Cardiac fibroblast (primary cell): ENCODE data around the gene PPP2R2B.

Experiments used
- DNase-seq, 2 donors: peaks; one replicate each; pipeline versions ENCODE4 v3.0.0 to v3.0.0-alpha.2; 2010; ENCODE audit warnings: low read depth in 2 of 2
- H3K4me3 ChIP-seq, 2 donors: replicated peaks in 1 of 2; 1 replicate in 1 of 2; 2 replicates in 1 of 2; pipeline ENCODE4 v1.5.1; 2011; ENCODE audit warnings: low read depth in 2 of 2, low read length in 2 of 2, mild to moderate bottlenecking in 2 of 2, moderate library complexity in 1 of 2
- TF ChIP-seq, protein P1 (sequence below): IDR thresholded peaks from one replicate; pipeline ENCODE4 v1.5.1; 2011; ENCODE audit warnings: low read depth, mild to moderate bottlenecking, low read length, inconsistent platforms

PPP2R2B gene

DNA sequence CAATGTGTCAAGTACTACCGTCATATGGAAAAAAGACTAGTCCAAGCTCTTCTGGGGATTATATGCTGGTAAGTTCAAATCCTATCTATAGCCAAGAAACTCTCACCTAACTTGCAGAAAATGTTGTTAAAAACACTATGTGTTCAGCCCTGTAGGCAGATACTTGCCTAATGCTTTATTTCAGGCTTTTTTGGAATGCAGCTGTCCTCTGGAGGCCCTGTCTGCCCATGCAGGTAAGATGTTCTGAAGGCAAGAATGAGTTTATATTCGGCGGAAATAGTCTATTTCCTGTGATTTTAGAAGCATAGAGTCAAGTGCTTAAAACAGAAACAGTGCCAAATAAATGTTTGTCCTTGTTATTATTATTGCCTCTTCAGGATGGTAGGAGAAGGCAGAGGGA is 34.3 kb upstream of the PPP2R2B start:
- DNase-seq, result no peak
- H3K4me3 ChIP-seq, result no peak overlapping the region
- TF ChIP-seq, protein P1, sequence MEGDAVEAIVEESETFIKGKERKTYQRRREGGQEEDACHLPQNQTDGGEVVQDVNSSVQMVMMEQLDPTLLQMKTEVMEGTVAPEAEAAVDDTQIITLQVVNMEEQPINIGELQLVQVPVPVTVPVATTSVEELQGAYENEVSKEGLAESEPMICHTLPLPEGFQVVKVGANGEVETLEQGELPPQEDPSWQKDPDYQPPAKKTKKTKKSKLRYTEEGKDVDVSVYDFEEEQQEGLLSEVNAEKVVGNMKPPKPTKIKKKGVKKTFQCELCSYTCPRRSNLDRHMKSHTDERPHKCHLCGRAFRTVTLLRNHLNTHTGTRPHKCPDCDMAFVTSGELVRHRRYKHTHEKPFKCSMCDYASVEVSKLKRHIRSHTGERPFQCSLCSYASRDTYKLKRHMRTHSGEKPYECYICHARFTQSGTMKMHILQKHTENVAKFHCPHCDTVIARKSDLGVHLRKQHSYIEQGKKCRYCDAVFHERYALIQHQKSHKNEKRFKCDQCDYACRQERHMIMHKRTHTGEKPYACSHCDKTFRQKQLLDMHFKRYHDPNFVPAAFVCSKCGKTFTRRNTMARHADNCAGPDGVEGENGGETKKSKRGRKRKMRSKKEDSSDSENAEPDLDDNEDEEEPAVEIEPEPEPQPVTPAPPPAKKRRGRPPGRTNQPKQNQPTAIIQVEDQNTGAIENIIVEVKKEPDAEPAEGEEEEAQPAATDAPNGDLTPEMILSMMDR, result no peak

DNA sequence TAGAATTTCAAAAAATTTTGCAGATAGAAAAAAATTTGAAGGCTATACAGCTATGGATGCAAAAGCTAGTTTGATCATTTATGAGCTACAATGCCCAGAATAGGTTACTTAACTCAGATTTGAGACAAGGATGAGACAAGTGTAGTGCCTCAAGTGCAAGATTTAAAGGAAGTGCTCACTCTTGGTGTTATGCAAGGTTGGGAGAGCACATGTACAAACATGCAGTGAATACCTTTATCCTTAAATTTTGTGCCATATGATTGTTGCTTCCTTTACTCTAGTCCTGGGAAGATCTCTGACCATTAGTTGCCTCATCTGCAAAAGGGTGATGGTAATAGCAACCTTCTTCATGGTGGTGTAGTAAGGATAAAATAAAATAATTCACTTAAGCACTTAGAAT is 31.7 kb upstream of the PPP2R2B start:
- no peak for DNase-seq
- no peak overlapping the region for H3K4me3 ChIP-seq
- TF ChIP-seq, protein P1, result no peak

DNA sequence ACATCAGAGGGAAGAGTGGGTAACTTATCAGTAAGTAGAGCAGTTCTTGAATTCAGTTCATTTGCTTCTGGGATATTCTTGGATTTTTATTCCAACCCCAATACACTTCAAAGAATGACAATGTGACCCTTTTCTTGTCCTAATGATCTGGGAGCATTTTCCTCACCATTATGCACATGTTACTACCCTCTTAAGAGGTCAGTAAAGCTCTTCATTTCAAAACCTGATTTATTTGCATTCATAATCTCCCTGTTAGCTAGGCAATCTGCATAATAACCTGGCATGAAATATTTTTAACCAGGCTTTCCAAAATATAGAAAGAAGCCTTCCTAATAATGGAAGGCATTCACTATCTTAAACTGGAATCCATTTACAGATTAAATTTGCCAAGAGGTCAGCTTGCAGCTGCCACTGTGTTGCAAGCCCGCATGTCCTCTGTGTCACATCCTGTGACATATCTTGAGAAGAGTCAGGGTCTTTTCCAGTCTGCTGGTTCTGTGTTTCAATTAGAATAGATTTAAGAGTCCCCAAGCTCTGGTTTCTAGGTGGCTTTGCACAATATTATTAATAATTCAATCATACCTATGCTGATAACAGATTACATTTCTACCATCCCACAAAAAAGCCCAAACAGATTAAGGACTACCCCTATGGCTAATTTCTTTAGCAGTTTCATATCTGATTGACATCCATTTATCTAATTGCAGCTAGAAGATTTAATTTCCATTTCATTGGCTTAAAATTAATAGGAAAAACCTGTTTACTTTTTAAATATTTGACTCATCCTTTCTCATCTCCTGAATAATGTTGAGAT is 30.9 kb upstream of the PPP2R2B start:
- no peak for DNase-seq
- H3K4me3 ChIP-seq, result no peak overlapping the region
- TF ChIP-seq, protein P1, result no peak

DNA sequence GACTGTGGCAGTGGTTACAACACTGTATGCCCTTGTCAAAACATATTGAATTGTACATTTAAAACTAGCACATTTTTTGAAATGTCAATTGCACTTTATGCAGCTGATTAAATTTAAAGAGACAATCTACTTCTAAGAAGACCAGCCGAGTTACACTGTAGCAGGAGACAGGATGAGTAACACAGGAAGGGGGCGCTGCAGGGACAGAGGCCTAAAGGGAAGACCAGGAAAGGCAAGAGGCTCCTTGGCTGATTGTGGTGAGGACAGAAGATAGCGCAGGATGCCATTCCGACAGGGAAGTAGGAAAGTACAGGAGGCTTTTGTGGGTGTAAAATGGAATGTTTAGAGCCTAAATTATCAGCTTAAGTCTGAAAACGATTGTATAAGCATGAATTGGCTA is 28.2 kb upstream of the PPP2R2B start:
- no peak overlapping the region for H3K4me3 ChIP-seq
- DNase-seq, result peak in 1 of 2 donors; percentile 22
- TF ChIP-seq, protein P1, result no peak

DNA sequence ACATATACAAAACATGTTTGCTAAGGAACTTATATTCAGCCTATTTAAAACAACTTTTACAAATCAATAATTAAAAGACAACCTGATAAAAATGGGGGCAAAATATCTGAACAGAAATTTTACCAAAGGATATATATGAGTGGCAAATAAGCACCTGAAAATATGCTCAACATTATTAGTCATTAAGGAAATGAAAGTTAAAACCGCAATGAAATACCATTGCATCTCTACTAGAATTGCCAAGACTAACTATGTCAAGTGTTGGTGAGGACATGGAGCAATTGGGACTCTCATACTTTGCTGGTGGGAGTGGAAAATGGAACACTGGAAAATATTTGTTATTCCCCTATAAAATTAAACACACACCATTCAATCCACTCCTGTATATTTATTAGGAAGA is 26.3 kb upstream of the PPP2R2B start:
- H3K4me3 ChIP-seq, result no peak overlapping the region
- DNase-seq, result no peak
- TF ChIP-seq, protein P1, result no peak

DNA sequence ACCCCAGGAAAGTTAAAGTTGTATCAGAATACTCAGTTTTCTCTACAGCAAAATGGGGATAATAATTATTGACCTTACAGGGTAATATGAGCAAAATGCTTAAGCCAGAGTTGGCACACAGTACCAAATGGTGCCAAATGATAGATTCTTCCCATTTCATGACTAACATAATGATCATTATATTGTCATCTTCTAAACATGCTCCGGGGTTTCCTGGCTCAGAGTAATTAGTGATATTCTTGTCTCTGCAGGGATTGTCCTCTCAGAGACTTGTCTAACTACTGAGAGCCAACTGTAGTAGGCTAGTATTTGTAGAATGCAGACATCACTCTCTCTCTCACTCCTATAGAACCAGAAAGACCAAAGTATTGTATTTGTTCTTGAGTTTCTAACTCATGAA is 25.2 kb upstream of the PPP2R2B start:
- TF ChIP-seq, protein P1, result no peak
- DNase-seq, result no peak
- no peak overlapping the region for H3K4me3 ChIP-seq

DNA sequence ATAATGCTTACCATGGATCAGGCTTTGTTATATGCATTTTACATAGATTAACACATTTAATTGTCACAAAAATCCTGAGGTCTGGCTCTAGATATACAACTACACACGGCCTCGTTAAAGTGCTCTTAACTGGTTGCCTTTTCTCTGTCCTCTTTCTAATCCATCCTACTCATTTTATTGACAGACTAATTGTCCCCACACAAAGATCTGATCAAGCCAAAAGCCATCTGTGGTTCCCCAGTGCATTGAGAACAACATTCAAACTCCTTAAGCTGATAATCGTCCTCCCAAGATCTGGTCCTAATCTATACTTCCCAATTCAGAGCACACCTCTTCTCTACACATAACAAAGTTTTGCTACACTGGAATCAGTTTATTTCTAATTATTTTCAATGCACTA is 23.9 kb upstream of the PPP2R2B start:
- no peak for DNase-seq
- H3K4me3 ChIP-seq, result no peak overlapping the region
- TF ChIP-seq, protein P1, result no peak
